Cardiac septum (tissue), 1 donor: Measurements from ENCODE around the gene GRXCR2. TPM values are rescaled to one million over a fixed set of nuclear protein-coding genes. Genes with fewer than 3 reads are reported as not detected.
"Not testable (repeated sequence)": the region's sequence is repeated elsewhere in the genome, so short reads cannot be mapped to it uniquely, and the experiment has no call there.

Experiments
- DNase-seq: peaks from one replicate; pipeline ENCODE4 v3.0.0-alpha.2; 2020; ENCODE audit warnings: low spot score
- intact Hi-C: fragments of 100-400 bp; cut with DNase I; formaldehyde crosslinking; loops from one replicate; pipeline ENCODE4 v1.14.0; 2022
- long read RNA-seq: library from polyadenylated mRNA; unstranded; transcript quantifications from one replicate; pipeline ENCODE4 v2.0.0, GENCODE V29; 2021
- total RNA-seq: library from RNA; stranded (reverse); fragmentation: NEBNext Ultra II Directional; extraction: Animal tissue kit (Norgen Biotek cat#: 25700); gene quantifications from one replicate; pipeline ENCODE4 v1.2.1, GENCODE V29; 2021
- donor health status: DM: no; HTN: no; CAD: no.

Gene GRXCR2, protein sequence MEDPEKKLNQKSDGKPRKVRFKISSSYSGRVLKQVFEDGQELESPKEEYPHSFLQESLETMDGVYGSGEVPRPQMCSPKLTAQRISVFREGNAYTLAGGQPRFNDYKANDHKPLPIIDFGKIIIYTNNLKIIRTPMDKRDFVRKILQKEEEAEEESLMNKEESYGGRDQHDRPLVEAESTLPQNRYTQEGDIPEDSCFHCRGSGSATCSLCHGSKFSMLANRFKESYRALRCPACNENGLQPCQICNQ
- 0.78 TPM for total RNA-seq
- long read RNA-seq, partial matches to known transcripts = 0 of 1 reads
- long read RNA-seq, other reads (novel, unspliced or antisense) = 1 of 1 reads

DNA sequence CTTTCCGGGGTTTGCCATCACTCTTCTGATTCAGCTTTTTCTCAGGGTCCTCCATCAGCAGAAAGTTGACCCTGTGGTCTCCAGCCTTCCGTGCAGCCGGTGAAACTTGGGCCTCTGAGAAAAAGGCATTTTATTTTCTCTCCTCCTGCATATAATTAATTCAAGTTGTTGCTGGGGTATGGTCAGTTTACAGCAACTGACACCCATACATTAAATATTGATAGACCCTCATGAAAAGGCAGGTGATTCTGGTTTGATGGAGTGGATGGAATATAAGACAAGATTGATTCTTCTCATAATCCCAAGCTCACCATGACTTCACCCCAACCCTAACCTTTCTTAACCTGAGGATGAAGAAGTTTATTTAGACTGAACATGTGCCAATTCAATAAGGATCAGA is at the start of gene GRXCR2:
Gene GRXCR2, minus strand, starts transcription at position 101 of the 400 bp plus-strand sequence. Its CDS starts 46 bp downstream, at position 55.
- intact Hi-C loops = no loop called here

DNA sequence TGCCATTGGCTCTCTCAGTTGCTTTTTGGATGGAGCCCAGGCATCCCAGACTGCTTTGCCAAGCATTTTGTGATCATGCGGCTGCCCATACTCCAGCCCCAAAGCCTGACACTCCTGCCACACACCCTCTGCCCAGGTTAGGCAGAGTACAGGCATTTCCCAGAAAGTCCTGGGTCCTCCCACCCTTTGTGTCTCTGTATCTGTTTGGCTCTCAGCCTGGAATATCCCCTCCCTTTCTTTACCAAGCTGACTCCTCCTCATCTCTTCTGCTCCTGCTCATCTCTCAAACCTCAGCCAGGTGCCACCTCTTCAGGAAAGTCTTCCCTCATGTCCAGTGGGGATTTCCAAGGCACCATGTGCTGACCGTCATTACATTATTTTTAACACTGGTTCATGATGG is 49.2 kb upstream of the GRXCR2 start:
- intact Hi-C loops = no loop called here
- no peak for DNase-seq

More for the DNA sequence above, at the start of gene GRXCR2:
- DNase-seq = no peak

DNA sequence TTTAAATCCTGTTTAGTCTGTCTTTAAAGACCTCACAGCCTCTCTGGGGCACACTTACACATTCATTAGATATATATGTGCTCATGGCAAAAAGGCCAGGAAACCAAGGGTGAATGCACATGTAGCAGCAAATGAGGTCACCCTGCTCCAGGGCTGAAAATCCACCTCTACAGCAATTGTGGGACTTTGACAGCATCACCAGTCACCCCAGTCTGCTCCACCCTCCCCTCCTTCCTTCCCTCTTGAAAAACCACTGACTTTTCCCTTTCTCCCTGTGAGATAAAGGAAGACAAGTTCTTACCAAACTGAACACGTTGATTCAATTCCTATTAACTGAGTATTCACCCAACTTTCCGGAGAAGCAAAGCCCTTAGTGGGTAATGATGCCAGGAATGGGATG is 48.4 kb upstream of the GRXCR2 start:
- DNase-seq = no peak
- intact Hi-C loops = no loop called here

DNA sequence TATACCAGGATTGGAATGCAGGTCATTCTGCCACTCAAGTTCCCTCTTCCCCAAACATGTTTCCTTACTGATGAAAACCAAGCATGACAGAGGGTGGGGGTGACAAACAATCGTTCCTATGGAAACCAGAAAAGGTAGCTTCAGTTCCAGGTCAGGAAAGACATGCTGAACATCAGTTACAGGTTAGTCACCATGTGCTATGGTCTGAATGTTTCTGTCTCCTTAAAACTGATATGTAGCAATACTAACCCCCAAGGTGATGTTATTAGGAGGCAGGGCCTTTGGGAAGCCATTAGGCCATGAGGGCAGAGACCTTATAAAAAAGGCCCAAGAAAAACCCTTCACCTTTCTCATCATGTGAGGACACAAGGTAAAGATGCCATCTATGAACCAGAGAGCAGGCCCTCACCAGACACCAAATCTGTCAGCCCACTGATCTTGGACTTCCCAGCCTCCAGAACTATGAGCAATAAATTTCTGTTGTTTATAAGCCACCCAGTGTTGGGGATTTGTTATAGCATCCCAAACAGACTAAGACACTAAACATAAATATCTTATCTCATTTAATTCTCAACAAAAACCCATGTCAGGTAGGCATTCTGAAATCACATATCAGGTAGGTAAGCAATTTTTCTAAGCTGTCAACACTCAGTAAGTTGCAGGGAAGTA is 47.9 kb upstream of the GRXCR2 start:
- no peak for DNase-seq
- intact Hi-C loops = no loop called here

DNA sequence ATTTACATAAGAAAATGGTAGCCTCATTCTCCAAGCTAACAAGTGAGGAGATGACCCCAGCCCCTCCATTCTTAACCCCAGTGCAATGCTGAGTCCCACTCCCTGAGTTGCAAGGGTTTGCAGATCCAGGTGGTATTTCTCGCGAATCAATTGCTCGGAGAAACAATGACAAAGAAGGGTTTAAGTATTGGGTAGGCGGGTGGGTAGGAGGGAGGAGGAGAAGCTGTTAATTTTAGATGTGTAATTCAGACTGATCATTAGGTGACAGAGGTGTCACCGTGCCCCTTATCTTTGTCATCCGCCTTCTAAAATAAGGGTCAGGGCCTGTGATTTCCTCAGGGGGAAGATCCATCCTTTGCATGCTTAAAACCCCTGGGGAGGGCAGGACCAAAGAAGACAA is 46.6 kb upstream of the GRXCR2 start:
- intact Hi-C loops = no loop called here

DNA sequence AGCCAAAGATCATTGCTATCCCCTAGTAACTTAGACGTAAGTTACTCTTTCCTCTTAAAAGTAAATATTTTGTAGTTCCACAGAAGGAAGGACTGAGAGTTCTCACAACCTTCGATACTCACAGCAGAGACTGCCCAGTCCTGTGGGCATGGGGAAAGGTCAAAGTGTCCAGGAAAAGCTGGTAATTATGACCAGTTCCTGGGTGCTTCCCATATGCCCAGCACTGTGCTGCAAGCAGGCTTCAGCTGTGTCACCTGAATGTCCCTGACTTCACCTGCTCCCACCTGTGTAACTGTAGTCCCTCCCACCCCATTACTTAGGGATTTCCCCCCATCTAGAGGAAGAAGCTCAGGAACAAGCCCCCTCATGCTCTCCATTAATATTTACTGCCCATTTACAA is 45.6 kb upstream of the GRXCR2 start:
- intact Hi-C loops = no loop called here
- DNase-seq = no peak

More for the DNA sequence above, 46.6 kb upstream of the GRXCR2 start:
- DNase-seq = no peak

DNA sequence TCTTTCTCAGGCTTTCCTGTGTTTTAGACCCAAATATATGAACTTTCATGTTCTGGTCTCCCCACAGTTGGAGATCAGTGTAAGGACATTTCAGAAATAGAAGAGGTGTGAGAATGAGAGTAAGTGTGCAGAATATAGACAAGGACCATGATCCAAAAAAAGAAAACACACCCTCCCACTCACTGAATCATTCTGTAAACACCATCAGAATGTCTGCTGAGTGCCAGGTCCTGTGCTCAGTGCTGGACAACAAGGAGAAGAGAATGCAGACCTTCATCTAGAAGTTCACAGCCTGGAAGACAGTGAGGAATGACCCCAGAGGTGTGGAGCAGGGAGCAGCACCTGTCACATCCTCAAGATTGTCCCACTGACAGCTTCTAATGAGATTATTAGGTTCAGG is 44.5 kb upstream of the GRXCR2 start:
- no peak for DNase-seq
- intact Hi-C loops = no loop called here

DNA sequence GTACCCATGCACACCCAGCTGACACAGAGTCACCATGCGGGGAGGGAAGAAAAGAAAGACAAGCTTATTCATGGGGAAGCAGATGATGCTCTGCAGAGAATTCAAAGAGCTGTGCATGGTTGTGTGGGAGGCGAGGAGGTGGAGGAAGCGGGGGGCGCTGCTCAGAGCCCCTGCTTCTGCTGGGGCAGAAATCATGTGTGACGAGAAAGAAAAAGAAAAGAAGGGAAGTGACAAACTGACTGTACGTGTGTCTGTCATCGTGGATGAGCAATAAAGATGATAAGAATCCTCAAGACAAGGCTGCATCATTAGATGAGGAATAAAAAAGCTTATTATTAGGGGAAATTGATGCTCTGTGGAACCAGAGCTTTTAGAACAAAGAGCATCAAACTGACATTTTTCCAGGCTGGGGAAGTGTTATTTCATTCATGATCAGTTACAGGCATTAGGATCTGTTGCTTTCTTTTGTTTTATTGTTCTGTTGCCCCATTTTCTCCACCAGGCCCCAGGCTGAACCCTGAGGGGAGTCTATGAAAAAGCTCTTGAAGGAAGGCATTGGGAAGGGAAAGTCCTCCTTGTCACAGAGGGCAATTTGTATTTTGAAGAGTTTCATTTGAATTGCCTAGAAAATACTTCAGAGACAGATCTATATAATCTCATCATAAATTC is 43.3 kb upstream of the GRXCR2 start:
- intact Hi-C loops = no loop called here
- no peak for DNase-seq

DNA sequence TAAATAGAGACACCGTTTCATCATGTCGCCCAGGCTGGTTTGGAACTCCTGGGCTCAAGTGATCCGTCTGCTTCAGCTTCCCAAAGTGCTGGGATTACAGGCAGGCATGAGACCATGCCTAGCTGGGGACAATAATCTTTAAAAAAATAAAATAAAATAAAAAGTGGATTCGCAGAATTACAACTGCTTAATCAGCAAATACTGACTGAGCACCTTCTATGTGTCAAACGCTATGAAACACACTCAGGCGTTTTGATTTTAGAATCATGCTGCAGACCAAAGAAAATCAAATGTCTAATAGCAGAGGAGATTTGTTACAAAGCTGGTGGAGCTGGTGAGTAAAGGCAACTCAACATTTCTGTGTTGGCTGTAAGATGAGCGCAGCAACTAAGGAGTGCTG is 40.9 kb upstream of the GRXCR2 start:
- intact Hi-C loops = no loop called here
- no peak for DNase-seq

DNA sequence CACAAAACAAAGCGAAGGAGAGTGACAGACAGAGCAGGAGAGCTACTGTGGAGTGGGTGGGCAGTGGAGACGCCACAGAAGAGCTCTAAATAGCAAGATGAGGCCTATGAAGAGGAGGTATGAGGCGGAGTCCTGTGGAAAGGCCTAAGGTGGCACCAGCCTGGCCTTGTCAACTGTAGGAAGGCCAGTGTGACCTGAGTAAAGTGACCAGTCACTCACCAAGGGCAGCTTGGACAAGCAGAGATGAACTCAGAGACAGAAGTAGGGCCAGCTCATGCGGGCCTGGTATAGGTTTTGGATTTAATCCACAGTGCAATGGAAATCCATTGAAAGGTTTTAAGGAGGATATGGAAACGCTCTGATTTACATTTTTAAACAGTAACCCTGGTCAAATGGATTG is 39.8 kb upstream of the GRXCR2 start:
- intact Hi-C loops = no loop called here
- DNase-seq = no peak

DNA sequence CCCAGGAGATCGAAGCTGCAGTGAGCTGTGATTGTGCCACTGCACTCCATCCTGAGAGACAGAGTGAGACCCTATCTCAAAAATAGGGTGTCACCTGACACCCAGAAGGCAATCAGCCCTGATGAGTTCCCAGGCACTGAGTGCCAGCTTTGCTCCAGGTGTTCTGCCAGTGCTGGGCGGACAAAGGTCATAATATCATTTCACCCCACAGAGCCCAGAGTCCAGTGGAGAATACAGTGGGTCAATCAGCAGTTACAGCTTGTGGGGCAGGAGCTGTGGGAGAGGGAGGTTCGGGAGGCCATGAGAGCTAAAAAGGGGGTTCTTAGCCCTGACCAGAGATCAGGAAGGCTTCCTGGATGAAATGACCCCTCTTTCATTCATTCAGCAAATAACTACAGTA is 39.2 kb upstream of the GRXCR2 start:
- no peak for DNase-seq
- intact Hi-C loops = no loop called here

DNA sequence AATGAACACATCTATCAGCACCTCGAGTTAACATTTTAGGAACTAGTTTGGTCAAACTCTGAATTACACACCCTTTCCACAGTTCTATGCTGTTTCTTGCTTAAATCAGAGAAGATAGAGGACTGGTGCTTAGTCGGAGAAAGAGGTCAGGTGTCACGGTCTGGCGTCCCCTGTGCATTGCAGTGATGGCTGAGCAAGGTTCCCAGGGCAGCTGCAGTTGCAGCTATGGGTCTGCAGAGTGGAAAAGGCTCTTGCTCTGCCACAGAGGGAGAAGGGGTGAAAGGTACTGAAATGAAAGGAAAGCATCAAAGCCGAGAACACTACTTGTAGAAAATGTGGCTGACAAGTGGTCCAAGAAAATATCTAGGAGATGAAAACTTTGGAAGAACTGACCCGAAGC is 38.4 kb upstream of the GRXCR2 start:
- intact Hi-C loops = no loop called here
- DNase-seq = no peak

DNA sequence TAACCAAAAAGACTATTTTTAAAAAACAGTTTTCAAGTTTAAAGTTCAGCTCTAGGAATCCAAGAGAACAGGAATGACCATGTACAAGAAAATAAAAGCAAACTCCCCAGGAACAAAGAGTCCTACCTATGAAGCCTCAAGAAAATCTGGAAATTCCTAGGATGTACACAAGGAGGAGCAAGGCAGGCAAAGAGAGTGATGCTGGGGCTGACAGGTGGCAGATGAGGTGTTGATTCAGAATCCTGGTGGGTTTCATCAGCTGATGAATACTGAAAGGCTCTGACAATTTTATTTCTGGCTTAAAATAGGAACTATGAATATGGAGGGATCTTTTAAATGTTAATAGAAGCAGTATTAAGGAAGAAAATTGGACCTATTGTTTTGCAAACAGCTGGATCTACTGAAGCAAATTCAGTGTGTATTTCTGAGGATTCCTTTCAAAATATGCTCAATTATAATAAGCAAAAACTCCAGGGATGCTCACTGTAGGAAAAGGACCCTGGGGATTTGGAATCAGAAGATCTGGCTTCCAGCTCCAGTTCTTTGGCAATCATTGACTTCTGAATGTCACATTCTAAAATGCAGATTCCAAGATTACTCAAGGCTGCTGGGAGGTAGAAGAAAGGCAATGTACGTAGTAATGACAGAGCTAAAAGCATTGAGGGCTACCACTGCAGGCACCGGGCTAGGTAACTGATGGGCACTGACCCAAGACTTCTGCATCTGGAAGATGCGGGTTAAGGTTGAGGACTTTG is 35.6 kb upstream of the GRXCR2 start:
- intact Hi-C loops = no loop called here
- DNase-seq = no peak

DNA sequence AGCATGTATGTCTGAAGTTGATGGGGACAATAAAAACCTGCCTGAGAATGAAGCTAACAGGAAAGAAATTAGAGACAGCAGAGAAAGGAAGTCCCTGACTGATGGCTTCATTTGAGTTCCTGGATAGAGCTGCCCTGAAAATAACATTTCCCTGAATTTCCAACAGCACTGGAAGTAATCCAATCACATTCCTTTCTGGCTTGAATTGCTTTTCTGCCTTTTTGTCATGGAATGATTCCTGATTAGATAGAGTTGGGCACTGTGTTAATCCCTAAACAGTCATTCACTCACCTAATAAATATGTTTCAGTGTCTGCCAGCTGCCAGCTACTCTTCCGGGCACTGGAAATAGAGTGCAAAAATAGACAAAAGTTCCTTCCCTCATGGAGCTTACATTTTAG is 33.6 kb upstream of the GRXCR2 start:
- no peak for DNase-seq
- intact Hi-C loops = no loop called here

DNA sequence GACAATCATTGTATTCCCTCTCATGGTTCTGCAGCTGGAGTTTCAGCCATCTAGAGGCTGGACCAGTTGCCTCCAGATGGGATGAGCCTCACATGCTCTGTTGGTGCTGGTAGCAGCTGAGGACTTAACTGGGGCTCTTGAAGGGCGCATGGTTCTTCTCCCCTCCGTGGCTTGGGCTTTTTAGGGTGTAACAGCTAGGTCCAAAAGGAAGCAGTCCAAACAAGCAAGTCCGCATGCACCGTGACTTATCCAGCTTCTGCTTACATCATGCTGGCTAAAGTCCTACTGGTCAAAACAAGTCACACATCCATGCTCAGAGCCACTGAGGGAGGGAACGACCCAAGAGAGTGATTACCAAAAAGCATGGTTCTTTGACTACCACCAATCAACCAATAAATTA is 31.9 kb upstream of the GRXCR2 start:
- DNase-seq = no peak
- intact Hi-C loops = no loop called here

DNA sequence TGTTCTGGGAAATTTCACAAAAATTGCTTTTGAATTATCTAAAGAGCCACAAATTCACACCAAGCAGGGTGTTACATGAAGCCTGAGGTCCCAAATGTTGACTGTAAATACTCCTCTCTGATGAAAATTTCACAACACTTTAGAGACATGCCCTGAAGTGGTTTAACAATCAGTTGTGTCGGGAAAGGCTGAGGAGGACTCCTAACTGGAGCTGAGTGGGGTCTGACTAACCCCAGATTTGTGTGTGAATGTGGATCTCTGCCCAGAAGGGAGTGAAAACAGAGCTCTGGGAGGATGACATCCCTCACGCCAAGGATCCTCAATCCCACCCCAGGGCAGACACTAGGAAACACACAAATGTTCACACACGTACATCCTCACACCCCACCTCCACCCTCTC is 31.1 kb upstream of the GRXCR2 start:
- intact Hi-C loops = no loop called here
- DNase-seq = no peak

DNA sequence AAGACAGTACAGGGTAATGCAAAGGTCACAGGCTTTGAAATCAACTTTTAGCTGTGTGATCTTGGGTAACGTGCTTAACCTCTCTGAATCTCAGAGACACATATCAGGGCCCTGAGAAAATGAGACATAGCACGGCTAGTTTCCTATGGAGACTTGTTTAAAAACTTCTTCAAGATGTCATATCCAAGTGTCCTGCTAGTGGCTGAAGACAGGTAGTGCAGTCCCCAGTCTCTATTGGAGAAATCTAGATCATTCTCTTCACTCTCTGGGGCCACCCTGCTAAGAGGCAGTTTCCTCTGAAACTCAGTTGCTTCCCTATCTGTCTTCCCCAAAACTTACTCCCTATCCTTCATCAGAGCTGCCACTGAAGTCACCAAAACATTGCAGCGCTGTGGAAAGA is 30.3 kb upstream of the GRXCR2 start:
- DNase-seq = no peak
- intact Hi-C loops = no loop called here

DNA sequence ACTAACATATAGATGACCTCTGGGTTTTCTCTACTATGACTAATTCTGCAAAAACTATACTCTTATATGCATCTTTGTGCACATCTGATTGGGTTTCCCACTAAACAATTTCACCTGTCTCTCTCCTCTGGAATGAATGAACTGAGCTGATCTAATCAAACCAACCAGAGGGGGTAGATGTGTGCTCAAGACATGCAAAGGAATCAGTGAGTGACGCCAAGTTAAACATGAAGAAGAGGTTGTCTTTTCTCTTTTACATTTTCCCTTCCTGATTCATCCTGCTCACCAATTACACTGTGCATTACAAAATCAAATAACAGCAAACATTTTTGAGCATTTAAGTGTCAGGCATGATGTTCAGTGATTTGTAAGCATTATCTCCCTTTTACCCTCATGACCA is 29.6 kb upstream of the GRXCR2 start:
- intact Hi-C loops = no loop called here

DNA sequence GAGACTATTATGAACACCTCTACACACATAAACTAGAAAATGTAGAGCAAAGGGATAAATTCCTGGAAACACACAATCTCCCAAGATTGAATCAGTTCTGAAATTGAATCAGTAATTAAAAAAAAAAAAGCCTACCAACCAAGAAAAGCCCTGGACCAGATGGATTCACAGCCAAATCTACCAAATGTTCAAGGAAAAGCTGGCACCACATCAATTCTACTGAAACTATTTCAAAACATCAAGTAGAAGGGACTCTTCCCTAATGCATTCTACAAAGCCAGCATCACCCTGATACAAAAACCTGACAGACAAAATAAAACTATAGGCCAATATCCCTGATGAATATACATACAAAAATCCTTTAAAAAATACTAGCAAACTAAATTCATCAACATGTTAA is 25.4 kb upstream of the GRXCR2 start:
- no peak for DNase-seq
- intact Hi-C loops = no loop called here

More for the DNA sequence above, 29.6 kb upstream of the GRXCR2 start:
- no peak for DNase-seq

DNA sequence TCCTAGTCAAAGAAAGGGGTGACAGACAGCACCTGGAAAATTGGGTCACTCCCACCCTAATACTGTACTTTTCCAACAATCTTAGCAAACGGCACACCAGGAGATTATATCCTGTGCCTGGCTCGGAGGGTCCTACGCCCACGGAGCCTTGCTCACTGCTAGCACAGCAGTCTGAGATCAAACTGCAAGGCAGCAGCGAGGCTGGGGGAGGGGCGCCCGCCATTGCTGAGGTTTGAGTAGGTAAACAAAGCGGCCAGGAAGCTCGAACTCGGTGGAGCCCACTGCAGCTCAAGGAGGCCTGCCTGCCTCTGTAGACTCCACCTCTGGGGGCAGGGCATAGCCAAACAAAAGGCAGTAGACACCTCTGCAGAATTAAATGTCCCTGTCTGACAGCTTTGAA is 18.6 kb upstream of the GRXCR2 start:
- intact Hi-C loops, DNase-seq: not testable (repeated sequence)
